KOPT-K1 (cell line): ENCODE data around the gene CSAG2.
"Not testable (repeated sequence)": the region's sequence is repeated elsewhere in the genome, so short reads cannot be mapped to it uniquely, and the experiment has no call there.

Experiments
- H3K27ac ChIP-seq: fragments of 200-600 bp; sonication (generic); 2 replicates; pipeline ENCODE4 v1.5.1; 2016; ENCODE audit warnings: antibody characterized with exemption, mild to moderate bottlenecking, low read depth, low read length; ENCODE audit not compliant: poor library complexity, severe bottlenecking
- H3K36me3 ChIP-seq: fragments of 200-600 bp; sonication (generic); 2 replicates; pipeline ENCODE4 v1.5.1; 2017; ENCODE audit warnings: antibody characterized with exemption, mild to moderate bottlenecking, low read length, moderate library complexity; ENCODE audit not compliant: insufficient read depth
- H3K9me3 ChIP-seq: fragments of 200-600 bp; sonication (generic); 2 replicates; pipeline ENCODE4 v1.5.1; 2017; ENCODE audit warnings: antibody characterized with exemption, low read length, mild to moderate bottlenecking; ENCODE audit not compliant: insufficient read depth, poor library complexity, severe bottlenecking

Gene CSAG2

GRCh38 chrX:152700390-152700789 lies 8.7 kb downstream of the CSAG2 start:
- not testable (repeated sequence) for H3K27ac ChIP-seq, H3K36me3 ChIP-seq, H3K9me3 ChIP-seq

GRCh38 chrX:152697952-152698931 lies 10.8 kb downstream of the CSAG2 start, which contains the start of gene MAGEA3:
TSS of gene MAGEA3 (plus strand) at chrX:152698794. CDS start at chrX:152700833, 2,039 bp downstream.
- H3K9me3 ChIP-seq, H3K27ac ChIP-seq, H3K36me3 ChIP-seq: not testable (repeated sequence)

GRCh38 chrX:152681012-152681411 lies 28.1 kb downstream of the CSAG2 start:
- not testable (repeated sequence) for H3K27ac ChIP-seq, H3K36me3 ChIP-seq, H3K9me3 ChIP-seq

GRCh38 chrX:152674652-152675051 lies 34.4 kb downstream of the CSAG2 start:
- not testable (repeated sequence) for H3K9me3 ChIP-seq, H3K36me3 ChIP-seq, H3K27ac ChIP-seq

DNA sequence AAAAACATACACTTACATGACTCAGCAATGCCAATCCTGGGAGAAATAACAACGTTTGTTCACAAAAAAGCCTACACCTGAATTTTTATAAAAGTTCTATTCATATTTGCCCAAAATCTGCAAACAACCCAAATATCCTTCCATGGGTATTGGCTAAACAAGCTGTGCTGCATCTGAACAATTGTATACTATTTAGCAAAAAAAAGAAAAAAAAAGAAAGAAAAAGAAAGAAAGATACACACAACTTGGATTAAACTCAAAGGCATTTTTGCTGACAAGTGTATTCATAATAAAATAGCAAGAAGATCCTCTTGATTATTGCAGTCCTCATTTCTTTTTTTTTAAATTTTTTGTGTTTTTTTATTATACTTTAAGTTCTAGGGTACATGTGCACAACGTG lies 34.9 kb downstream of the CSAG2 start:
- Histone ChIP-seq H3K9me3 (no peaks in the 10 kb centered on the region), H3K36me3 (no peaks in the 10 kb centered on the region), H3K27ac (no peak overlapping the region)

GRCh38 chrX:152663086-152663485 lies 46.0 kb downstream of the CSAG2 start:
- H3K27ac ChIP-seq, result no peak overlapping the region
- H3K36me3 ChIP-seq, result no peaks in the 10 kb centered on the region
- H3K9me3 ChIP-seq, result no peaks in the 10 kb centered on the region

DNA sequence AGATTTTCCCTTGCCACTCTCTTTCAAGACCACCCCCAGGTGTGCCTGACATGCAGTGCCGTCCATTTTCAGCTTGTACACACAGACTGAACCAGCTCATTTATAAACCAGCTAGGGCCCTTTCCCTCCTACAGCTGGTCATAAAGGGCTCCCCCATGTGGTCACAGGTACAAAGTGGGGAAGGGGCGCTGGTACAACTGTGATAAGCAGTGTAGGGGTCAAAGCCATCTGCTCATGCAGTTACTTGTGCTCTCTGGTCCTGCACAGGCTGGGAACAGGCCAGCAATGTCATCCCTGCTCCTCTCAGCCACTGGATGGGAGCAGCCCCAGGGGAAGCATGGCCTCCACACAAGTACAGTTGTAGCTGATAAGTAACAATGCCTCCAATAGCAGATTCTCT lies 50.8 kb downstream of the CSAG2 start:
- no peak overlapping the region for H3K27ac ChIP-seq
- no peaks in the 10 kb centered on the region for H3K36me3 ChIP-seq
- H3K9me3 ChIP-seq, result no peaks in the 10 kb centered on the region
